GM18508 (cell line): ENCODE data around the gene CIB4.

Experiments
- ATAC-seq: cut with Tn5 transposase; IDR thresholded peaks from one replicate; pipeline ENCODE4 v1.9.1; 2021; ENCODE audit warnings: moderate number of reproducible peaks; ENCODE audit not compliant: insufficient read depth, unreplicated experiment

Gene CIB4

DNA sequence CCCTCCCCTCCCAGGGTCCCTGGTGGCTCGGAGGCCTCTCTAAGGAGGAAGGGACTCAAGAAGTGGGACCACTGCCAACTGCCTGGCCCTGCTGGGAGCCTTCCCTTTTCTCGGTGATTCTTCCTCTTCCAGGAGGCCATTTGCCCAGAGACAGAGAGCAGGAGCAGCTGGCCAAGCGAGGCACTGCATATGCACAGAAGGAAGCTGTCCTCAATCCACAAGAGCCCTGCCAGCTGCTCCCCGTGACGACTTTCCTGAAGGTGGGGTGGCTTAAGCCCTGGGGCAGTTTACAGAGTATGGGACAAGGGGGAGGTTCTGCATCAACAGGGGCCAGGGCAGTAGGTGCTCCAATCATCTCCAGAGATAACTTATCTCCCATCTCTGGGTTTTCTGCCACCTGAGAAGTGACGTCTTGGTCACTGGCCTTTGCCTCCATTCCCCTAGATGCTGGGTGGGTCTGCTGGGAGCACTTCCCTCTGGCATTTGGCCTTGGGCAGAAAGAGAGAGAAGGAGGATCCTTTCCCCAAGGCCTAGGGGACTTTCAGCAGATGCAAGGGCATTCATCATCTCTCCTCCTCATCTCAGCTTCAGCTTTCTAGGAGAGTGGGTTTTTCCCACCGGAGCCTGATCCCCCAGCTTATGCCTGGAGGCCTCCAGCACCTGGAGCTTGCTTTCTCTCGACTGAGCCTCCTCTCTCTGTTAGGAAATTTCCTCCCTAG is 28.5 kb downstream of the CIB4 start:
- ATAC-seq, result no peak

GRCh38 chr2:26612034-26612433 is 29.1 kb downstream of the CIB4 start:
- ATAC-seq, result no peak

- no peak for ATAC-seq
Measured at GRCh38 chr2:26610504-26611335, 30.4 kb downstream of the CIB4 start.

GRCh38 chr2:26609839-26610277 is 31.3 kb downstream of the CIB4 start:
- ATAC-seq, result no peak

GRCh38 chr2:26609205-26609631 is 31.9 kb downstream of the CIB4 start:
- no peak for ATAC-seq

DNA sequence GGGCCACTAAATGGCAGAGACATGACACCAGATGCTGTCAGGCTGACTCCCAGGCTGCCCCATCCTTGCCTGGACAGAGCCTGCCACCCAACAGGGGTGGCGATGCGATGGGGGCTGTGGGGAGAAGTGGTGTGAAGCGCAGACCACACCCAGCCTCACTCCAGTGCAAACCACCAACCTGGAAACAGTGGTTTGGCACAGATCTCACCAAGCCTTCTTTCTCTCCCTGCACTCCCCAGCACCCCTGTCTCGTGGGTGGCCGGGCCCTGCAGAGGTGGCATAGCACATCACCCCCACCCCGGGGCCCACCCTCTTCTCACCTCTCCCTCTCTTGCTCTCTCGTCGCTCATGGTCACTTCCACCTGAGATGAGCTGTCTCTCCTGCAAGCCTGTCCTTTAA is 32.6 kb downstream of the CIB4 start:
- ATAC-seq, result no peak

DNA sequence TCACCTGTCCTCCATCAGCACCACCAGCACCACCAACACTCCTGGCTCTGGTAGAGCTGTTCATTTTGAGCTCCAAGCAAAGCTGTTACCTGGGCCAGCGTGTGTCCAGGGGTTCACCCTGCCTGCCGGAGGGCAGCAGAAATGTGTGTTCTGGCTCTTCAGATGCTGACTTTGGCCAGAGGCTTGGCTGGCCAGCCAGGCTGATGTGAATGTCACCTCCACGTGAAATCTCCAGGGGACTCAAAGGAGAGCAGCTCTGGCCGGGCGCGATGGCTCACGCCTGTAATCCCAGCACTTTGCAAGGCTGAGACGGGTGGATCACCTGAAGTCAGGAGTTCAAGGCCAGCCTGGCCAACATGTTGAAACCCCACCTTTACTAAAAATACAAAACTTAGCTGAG is 33.5 kb downstream of the CIB4 start:
- ATAC-seq, result no peak

DNA sequence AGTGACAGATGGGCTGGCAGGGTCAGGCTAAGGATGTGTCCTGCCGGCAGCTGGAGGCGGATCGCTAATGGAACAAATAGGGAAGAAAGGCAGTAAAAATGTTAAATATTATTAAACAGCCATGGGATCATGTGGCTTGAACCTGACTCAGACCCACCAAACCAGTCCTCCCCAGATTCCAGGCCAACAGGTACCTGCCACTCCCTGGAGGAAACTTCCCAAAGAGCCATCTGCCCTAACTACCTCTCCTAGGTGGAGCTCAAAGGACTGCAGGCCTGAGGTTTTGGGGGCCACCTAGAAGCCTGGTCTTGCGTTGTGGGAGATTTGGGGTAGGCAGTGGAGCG is 34.3 kb downstream of the CIB4 start:
- ATAC-seq, result no peak

GRCh38 chr2:26605999-26606846 is 34.9 kb downstream of the CIB4 start:
- ATAC-seq, result no peak

- ATAC-seq, result no peak
Measured at GRCh38 chr2:26605195-26605998, 35.8 kb downstream of the CIB4 start.

GRCh38 chr2:26602575-26602974 is 38.6 kb downstream of the CIB4 start:
- ATAC-seq, result no peak

- no peak for ATAC-seq
Measured at GRCh38 chr2:26599387-26599786, 41.8 kb downstream of the CIB4 start.

DNA sequence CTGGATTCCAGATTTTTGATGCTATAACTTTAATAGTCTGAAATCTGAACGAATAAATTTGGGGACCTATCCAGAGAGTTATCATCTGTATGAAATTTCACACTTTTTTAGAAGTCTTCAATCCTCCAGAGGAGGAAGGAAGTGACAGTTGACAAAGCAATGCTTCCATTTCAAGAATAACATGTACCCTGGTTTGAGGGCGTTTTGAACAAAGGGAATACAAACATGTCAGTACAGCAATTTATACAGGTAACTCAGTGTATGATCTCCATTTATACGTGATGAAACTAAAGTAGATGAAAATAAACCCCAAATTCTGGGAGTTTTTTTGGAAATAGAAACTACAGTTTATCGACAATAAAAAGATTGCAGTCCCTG is 42.2 kb downstream of the CIB4 start:
- ATAC-seq, result no peak

GRCh38 chr2:26598336-26598995 is 42.7 kb downstream of the CIB4 start:
- ATAC-seq, result no peak

DNA sequence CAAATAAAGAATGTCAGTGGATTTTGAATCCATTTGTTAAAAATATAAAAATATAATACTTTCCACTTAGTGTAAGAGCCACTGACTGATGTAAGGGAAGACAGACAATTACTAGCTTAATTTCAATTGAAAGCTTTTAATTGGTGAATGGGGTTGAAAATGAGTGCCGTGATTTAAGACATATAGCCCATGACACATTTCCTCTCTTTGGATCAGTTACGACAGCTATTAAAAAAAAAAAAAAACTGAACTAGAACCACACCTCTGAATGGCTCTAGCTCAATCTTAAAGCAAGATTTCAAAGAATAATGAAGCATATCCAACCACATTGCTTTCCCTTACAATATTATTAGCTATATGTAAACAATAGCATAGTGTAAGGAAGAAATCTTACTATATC is 44.0 kb downstream of the CIB4 start:
- ATAC-seq, result no peak

- no peak for ATAC-seq
Measured at GRCh38 chr2:26595146-26595545, 46.0 kb downstream of the CIB4 start.

DNA sequence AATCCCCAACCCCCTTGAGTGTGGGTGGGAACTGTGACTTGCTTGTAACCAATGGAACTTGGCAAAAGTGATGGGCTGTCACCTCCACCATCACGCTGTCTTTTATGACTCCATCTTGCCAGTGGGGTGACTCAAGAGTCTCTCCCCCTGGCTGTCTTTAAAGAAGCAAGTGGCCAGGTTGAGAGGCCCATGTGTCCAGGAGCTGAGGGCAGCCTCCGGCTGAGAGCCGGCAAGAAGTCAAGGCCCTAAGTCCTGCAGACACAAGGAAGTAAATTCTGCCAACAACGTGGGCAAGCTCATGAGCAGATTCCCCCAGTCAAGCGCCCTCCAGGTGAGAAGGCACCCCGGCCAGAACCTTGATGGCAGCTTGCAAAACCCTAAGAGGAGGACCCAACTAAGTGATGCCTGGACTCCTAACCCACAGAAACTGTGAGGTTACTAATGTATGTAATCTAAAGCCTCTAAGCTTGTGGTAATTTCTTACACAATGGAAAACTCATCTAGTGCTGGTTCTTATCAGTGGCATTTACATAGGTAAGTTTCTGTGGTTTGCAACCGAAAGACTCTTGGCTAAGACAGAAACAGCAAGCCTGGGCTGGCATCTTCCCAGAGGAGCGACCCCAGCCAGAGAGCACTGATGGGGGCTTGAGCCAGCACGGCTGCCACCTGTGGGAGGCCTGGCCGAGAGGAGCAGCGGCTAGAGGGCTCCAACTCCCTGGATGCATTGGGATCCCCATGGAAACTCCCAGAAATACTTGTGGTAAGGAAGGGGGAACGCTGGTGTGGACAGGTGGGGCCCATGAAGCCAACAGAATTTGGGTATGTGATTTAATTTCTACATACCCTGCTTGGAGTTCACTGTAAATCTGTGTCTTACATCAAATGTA is 49.3 kb downstream of the CIB4 start:
- no peak for ATAC-seq

- no peak for ATAC-seq
Measured at GRCh38 chr2:26590980-26591618, 50.1 kb downstream of the CIB4 start.
